Measurements from ENCODE around the gene C4orf54.

GRCh38 chr4:99654361-99654761, 3.3 kb downstream of the C4orf54 start:
- no peak for TF ChIP-seq CTCF (IDR thresholded peaks at IDR 0.05; ENCODE audit: low read length)
- no peak for TF ChIP-seq EZH2 (optimal IDR thresholded peaks at IDR 0.05; ENCODE audit: low read depth, low read length)

Measured in MM.1S (cell line).